ENCODE results near the gene CCDC158.
"Not testable (repeated sequence)": the region's sequence is repeated elsewhere in the genome, so short reads cannot be mapped to it uniquely, and the experiment has no call there.

The CCDC158 gene

DNA sequence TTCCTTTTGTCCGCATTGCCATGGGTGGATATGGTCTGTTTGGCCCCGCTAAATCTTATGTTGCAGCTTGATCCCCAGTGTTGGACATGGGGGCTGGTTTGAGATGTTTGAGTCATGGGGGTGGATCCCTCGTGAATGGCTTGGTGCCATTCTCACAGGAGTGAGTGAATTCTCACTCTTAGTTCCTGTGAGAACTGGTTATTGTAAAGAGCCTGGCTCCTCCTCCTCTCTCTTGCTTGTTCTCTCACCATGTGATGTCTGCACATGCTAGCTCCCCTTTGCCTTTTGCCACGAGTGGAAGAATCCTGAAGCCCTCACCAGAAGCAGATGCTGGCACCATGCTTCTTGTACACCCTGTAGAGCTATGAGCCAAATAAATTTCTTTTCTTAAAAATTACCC lies 137.0 kb downstream of the CCDC158 start:
- in situ Hi-C loops (cut with MboI; ENCODE audit: low pct_unique_long_range_greater_than_20kb, low sequenced_read_pairs, unreplicated experiment): no loop called here
- TF ChIP-seq, protein P1, sequence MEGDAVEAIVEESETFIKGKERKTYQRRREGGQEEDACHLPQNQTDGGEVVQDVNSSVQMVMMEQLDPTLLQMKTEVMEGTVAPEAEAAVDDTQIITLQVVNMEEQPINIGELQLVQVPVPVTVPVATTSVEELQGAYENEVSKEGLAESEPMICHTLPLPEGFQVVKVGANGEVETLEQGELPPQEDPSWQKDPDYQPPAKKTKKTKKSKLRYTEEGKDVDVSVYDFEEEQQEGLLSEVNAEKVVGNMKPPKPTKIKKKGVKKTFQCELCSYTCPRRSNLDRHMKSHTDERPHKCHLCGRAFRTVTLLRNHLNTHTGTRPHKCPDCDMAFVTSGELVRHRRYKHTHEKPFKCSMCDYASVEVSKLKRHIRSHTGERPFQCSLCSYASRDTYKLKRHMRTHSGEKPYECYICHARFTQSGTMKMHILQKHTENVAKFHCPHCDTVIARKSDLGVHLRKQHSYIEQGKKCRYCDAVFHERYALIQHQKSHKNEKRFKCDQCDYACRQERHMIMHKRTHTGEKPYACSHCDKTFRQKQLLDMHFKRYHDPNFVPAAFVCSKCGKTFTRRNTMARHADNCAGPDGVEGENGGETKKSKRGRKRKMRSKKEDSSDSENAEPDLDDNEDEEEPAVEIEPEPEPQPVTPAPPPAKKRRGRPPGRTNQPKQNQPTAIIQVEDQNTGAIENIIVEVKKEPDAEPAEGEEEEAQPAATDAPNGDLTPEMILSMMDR (IDR thresholded peaks at IDR 0.05; ENCODE audit: extremely low read depth, insufficient read depth, missing control alignments): no peak
- DNase-seq (ENCODE audit: low spot score): no peak

DNA sequence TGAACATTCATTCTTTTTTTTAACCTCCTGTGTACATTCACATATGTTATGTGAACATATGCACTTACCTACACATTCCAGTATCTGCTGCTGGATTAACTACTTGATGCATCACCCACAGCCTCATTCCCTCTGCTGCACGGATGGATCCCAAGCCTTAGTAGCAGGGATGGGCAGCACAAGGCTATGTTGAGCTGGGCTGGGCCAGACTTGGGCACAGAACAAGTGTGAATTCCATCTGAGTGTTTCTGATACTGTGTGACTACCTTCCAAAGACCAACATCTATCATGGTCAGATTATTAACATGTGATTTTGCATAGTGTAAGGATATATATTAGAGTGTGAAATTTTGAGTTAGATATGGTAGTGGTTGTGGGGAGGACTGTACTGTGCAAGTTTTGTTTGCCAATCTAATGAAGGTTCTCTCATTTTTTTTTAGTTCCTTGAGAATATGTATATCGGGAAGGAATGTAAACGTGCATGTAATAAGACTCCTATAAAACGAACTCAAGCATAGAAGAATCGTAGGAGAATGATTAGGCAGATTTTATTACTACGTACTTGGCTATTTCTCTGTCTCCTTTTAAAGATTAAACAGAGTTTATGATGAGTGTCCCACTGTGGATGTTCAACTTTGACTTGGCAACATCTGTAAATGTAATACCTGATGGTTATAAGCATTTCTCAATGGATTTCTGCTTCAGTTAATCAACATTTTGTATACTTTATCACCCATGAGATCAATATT lies 137.8 kb downstream of the CCDC158 start:
- DNase-seq (ENCODE audit: low spot score): no peak
- TF ChIP-seq, protein P1 (IDR thresholded peaks at IDR 0.05; ENCODE audit: extremely low read depth, insufficient read depth, missing control alignments): no peak
- in situ Hi-C loops (cut with MboI; ENCODE audit: low pct_unique_long_range_greater_than_20kb, low sequenced_read_pairs, unreplicated experiment): no loop called here

DNA sequence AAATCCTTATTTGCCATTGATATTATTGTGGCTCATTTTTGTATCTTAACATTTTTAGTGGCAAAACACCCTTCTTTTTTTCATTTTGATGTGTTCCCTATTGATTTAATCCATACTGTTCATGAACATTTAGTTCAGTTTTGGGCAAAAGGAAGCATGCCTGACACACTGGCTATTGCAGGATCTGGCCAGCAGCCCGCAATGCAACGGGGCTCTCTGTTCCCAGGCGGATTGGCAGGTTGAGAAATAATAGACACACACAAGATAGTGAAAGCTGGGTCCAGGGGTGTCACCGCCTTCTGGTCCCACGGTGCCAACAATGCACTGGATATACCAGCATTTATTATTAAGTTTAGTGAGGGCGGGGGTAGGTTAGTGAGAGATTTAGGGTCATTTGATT lies 139.3 kb downstream of the CCDC158 start:
- in situ Hi-C loops (cut with MboI; ENCODE audit: low pct_unique_long_range_greater_than_20kb, low sequenced_read_pairs, unreplicated experiment); DNase-seq (ENCODE audit: low spot score): not testable (repeated sequence)

DNA sequence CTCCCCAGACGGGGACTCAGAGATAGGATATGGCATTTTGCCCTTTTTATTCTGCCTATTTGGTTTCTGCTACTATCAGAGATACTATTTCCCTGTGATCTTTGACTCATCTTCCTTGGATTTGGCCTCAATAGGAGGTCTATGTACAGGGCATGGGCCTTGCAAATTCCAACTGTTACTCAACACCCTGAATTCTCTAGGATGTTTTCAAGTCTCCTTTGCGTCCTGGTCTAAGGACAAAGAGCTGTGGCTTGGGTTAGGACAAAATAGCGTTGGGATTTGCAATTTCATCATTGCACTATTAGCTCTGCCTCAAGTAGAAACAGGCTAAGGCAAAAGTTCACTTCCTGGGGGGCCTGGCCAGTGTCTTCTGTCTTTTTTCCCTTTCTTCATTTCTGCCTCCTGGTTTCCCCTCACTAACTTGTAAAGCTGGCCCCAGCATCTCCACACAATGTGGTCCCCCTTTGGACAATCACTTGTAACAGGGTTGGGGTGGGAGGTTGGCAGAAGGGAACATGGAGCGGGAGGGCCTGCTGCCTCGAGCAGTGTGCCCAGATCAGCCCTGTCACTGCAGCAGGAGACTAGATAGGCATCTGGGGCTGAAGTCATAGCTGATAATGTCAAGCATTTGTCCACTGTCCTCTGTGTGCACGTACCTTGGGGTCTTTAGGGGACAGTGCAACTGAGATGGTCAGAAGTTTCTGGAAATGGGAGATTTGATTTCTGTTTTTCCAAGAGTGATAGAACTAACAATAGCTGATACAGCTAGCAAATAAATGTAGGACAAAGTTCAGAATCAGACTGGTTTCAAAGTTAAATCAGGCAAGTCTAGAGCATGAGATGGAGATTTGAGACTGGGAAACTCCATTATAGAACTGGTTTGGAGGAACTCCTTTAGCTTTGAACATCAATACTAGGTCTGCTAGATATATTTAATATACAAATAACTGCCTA lies 140.2 kb downstream of the CCDC158 start:
- TF ChIP-seq, protein P1 (IDR thresholded peaks at IDR 0.05; ENCODE audit: extremely low read depth, insufficient read depth, missing control alignments): no peak
- DNase-seq (ENCODE audit: low spot score): no peak
- in situ Hi-C loops (cut with MboI; ENCODE audit: low pct_unique_long_range_greater_than_20kb, low sequenced_read_pairs, unreplicated experiment): no loop called here

DNA sequence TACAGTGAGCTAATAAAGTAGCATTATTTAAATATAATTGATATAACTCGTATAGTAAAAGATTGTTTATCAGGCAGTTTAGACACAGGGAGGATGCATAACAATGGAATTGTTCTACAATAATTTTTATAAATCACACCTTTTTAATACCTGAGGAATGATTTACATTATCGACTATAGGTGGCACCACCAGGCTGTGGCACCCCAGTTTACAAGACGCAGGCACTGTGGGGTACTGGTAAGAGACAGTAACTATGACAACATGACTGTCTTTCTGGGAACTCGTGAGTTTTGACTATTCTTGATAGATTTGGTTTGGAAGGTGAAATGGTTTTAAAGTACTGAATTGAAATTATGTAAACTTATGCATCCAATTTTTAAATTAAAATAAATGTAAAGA lies 141.5 kb downstream of the CCDC158 start:
- in situ Hi-C loops (cut with MboI; ENCODE audit: low pct_unique_long_range_greater_than_20kb, low sequenced_read_pairs, unreplicated experiment): no loop called here
- DNase-seq (ENCODE audit: low spot score): no peak
- TF ChIP-seq, protein P1 (IDR thresholded peaks at IDR 0.05; ENCODE audit: extremely low read depth, insufficient read depth, missing control alignments): peak; percentile 11

DNA sequence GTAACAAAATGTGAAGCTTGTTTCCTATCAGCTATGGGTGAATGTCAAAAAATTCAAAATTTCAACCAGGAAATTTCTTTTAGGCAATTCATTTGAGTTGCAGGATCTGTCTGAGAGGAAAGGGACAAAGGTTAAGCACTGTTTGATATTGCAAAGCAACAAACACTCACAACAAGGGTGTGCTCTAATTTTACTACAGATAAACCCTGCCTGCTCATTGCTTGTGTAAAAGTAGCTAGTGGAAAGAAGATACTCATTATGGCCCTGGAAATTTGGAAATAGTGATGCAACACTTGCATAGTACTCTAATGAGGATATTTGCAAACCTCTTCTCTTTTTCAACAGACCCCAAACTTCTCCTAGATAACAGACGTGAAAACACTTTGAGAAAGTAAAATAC lies 142.4 kb downstream of the CCDC158 start:
- in situ Hi-C loops (cut with MboI; ENCODE audit: low pct_unique_long_range_greater_than_20kb, low sequenced_read_pairs, unreplicated experiment): no loop called here
- TF ChIP-seq, protein P1 (IDR thresholded peaks at IDR 0.05; ENCODE audit: extremely low read depth, insufficient read depth, missing control alignments): no peak
- no peak for DNase-seq (ENCODE audit: low spot score)

DNA sequence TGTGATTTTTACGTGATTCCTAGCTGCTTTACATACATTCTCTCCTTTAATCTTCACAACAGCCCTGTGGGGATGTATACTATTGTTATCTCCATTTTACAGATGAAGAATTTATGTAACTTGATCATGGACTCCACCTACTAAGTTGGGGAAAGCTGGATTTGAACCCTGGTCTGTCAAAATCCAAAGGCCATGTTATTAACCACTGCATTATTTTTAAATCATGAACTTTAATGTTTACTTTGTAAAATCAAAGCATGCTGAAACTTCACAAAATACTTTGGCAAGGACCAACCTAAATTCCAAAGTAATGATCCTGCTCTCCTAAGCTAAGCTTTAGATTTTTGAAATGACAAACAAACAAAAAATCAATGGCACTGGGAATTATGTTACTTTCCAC lies 143.3 kb downstream of the CCDC158 start:
- TF ChIP-seq, protein P1 (IDR thresholded peaks at IDR 0.05; ENCODE audit: extremely low read depth, insufficient read depth, missing control alignments): no peak
- no peak for DNase-seq (ENCODE audit: low spot score)
- in situ Hi-C loops (cut with MboI; ENCODE audit: low pct_unique_long_range_greater_than_20kb, low sequenced_read_pairs, unreplicated experiment): no loop called here
